Measurements from ENCODE around the gene ZBTB32. TPM values are rescaled to one million over a fixed set of nuclear protein-coding genes. Genes with fewer than 3 reads are reported as not detected.

Gene ZBTB32
- total RNA-seq, 2 experiments from 2014 or later, result 2.2 to 3.3 TPM

DNA sequence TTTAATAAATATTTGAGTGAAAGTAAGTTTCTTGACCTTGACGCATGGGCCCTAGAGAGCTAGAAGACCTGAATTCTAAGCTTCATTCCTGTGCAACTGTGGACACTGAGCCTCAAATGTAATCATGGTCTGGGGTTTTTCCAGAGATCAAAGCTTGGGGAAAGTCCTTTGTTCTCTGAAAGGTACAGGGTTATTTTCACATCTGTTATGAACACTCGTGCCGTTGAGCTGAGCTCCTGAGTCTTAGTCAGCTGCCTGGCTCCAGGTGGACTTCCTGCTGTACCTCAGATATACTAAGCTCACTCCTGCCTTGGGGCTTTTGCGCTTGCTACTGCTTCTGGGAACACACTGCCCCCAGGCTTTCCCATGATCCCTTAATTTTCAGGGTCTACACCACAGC lies 7.5 kb upstream of the ZBTB32 start:
- H3K27ac Mint-ChIP-seq, result no peak overlapping the region
- no peaks in the 10 kb centered on the region for H3K36me3 Mint-ChIP-seq (ENCODE audit: low read depth)
- intact Hi-C loops (cut with DNase I, micrococcal nuclease), result no loop called here
- H3K27me3 Mint-ChIP-seq, result no peaks in the 10 kb centered on the region
- ATAC-seq (ENCODE audit: poor library complexity), result no peak
- Histone ChIP-seq H3K36me3 (ENCODE audit: insufficient read depth, low read length) (no peaks in the 10 kb centered on the region), H3K27me3 (ENCODE audit: control insufficient read depth in 1 of 2, insufficient read depth in 2 of 2, low read length in 2 of 2) (no peaks in the 10 kb centered on the region), H3K4me1 (ENCODE audit: insufficient read depth, low read length) (peaks cover 9% of the 10 kb centered on the region), H3K9me3 (ENCODE audit: control insufficient read depth in 1 of 2, insufficient read depth in 1 of 2, low read length in 2 of 2) (no peaks in the 10 kb centered on the region), H3K4me3 (ENCODE audit: low read length) (no peak overlapping the region), H3K27ac (ENCODE audit: low read depth in 1 of 2, low read length in 2 of 2) (no peak overlapping the region)
- TF ChIP-seq, protein P1, sequence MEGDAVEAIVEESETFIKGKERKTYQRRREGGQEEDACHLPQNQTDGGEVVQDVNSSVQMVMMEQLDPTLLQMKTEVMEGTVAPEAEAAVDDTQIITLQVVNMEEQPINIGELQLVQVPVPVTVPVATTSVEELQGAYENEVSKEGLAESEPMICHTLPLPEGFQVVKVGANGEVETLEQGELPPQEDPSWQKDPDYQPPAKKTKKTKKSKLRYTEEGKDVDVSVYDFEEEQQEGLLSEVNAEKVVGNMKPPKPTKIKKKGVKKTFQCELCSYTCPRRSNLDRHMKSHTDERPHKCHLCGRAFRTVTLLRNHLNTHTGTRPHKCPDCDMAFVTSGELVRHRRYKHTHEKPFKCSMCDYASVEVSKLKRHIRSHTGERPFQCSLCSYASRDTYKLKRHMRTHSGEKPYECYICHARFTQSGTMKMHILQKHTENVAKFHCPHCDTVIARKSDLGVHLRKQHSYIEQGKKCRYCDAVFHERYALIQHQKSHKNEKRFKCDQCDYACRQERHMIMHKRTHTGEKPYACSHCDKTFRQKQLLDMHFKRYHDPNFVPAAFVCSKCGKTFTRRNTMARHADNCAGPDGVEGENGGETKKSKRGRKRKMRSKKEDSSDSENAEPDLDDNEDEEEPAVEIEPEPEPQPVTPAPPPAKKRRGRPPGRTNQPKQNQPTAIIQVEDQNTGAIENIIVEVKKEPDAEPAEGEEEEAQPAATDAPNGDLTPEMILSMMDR (IDR thresholded peaks at IDR 0.05), result no peak
- H3K9me3 Mint-ChIP-seq, result no peaks in the 10 kb centered on the region
- CTCF ChIA-PET, result no interaction called here
- no peak for DNase-seq
- H3K4me3 Mint-ChIP-seq, result no peak overlapping the region
- POLR2A ChIA-PET, result no interaction called here
- no peaks in the 10 kb centered on the region for H3K4me1 Mint-ChIP-seq (ENCODE audit: low read depth)

DNA sequence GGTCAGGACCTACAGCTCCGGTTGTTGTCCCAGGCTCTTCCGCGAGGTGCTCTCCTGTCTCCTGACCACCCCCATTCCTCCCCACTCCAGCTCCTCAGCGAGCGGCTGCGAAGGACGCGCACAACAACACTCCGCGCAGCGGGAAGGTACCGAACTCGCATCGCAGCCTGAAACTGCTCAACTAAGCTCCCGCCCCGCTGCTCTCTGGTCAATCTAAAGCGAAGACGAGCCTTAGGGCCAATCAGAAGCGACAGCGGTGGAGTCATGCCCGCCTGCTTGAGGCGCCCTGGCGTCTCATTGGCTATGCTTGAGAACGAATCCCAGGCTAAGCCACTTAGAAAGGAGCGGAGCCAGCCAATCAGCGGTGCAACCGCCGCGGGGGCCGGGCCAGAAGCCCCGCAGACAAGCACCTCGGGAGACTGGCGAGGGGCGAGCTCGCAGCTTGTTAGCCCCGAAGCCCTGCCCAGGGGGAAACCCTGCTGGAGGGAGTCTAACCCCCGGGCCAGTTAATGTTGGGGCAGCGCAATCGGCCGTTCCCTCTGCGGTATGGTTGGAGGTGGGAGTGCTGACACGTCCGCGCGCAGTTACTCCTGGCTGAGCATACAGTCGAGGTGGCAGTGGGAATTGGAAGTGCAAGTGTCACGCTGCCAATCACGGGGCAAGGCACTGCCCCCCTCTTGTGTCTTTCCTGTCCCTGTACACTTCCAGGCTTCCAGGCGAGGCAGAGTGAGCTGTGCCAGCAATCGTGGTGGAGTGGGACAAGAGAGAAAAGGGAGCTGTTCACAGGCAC lies 1.9 kb upstream of the ZBTB32 start:
- H3K27ac Mint-ChIP-seq, result peak overlapping the region; percentile 70
- peak; percentile 83 to 97 (median 89) for DNase-seq

DNA sequence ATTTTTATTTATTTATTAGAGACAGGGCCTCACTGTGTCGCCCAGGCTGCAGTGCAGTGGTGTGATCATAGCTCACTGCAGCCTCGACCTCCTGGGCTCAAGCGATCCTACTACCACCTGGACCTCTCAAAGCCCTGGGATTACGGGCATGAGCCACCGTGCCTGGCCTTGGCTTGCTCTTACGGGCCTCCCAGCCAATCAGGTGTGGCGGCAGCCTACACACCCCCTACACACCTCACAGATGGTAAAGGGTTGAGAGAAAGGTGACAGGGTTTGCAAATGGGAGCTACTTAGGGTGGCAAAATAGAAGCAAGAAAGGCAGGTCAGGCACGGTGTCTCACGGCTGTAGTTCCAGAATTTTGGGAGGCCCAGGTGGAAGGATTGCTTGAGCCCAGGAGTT lies 1.0 kb upstream of the ZBTB32 start:
- no peak overlapping the region for H3K27ac ChIP-seq (ENCODE audit: low read depth in 1 of 2, low read length in 2 of 2)
- H3K9me3 Mint-ChIP-seq, result no peaks in the 10 kb centered on the region
- CTCF ChIA-PET, result interaction anchor here (0.7 kb wide), 1 partner anchor 9 kb away, joined by 3 read pairs; no protein-coding TSS in a partner anchor
- H3K27me3 Mint-ChIP-seq, result no peaks in the 10 kb centered on the region
- no peaks in the 10 kb centered on the region for H3K36me3 ChIP-seq (ENCODE audit: insufficient read depth, low read length)
- TF ChIP-seq, protein P1 (IDR thresholded peaks at IDR 0.05), result no peak
- DNase-seq (no peak), ATAC-seq (ENCODE audit: poor library complexity) (no peak)
- no peaks in the 10 kb centered on the region for H3K36me3 Mint-ChIP-seq (ENCODE audit: low read depth)
- H3K27me3 ChIP-seq (ENCODE audit: control insufficient read depth in 1 of 2, insufficient read depth in 2 of 2, low read length in 2 of 2), result no peaks in the 10 kb centered on the region
- H3K4me1 ChIP-seq (ENCODE audit: insufficient read depth, low read length), result peaks cover 19% of the 10 kb centered on the region
- H3K4me3 Mint-ChIP-seq, result no peak overlapping the region
- H3K9me3 ChIP-seq (ENCODE audit: control insufficient read depth in 1 of 2, insufficient read depth in 1 of 2, low read length in 2 of 2), result no peaks in the 10 kb centered on the region
- H3K4me1 Mint-ChIP-seq (ENCODE audit: low read depth), result peaks cover 7% of the 10 kb centered on the region
- POLR2A ChIA-PET, result interaction anchor here (0.8 to 3.3 kb wide), 8 partner anchors 10 to 431 kb away, joined by 3 to 63 read pairs (median 12); partner anchors contain the start of genes COX6B1, KMT2B, LIN37 and PSENEN
- H3K27ac Mint-ChIP-seq, result no peak overlapping the region
- intact Hi-C loops (cut with DNase I, micrococcal nuclease), result loop anchor here (5.0 kb wide), 2 partner anchors 44 to 56 kb away; partner anchors contain the start of genes COX6B1 (in 1 of the 2), LIN37 (in 1 of the 2), PSENEN (in 1 of the 2) and U2AF1L4 (in 1 of the 2)
- no peak overlapping the region for H3K4me3 ChIP-seq (ENCODE audit: low read length)

More for the DNA sequence above, 1.9 kb upstream of the ZBTB32 start:
- POLR2A ChIA-PET, result interaction anchor here (0.7 to 3.3 kb wide), 18 partner anchors 9 to 430 kb away, joined by 3 to 63 read pairs (median 7); partner anchors contain the start of genes ALKBH6, COX6B1, HAUS5 and HSPB6
- Mint-ChIP-seq H3K9me3 (no peaks in the 10 kb centered on the region), H3K4me3 (peak overlapping the region; percentile 94), H3K27me3 (no peaks in the 10 kb centered on the region), H3K36me3 (ENCODE audit: low read depth) (no peaks in the 10 kb centered on the region), H3K4me1 (ENCODE audit: low read depth) (peaks cover 7% of the 10 kb centered on the region)
- H3K4me1 ChIP-seq (ENCODE audit: insufficient read depth, low read length), result peaks cover 19% of the 10 kb centered on the region
- H3K9me3 ChIP-seq (ENCODE audit: control insufficient read depth in 1 of 2, insufficient read depth in 1 of 2, low read length in 2 of 2), result no peaks in the 10 kb centered on the region
- no peaks in the 10 kb centered on the region for H3K36me3 ChIP-seq (ENCODE audit: insufficient read depth, low read length)
- no peaks in the 10 kb centered on the region for H3K27me3 ChIP-seq (ENCODE audit: control insufficient read depth in 1 of 2, insufficient read depth in 2 of 2, low read length in 2 of 2)
- CTCF ChIA-PET, result interaction anchor here (0.7 to 1.8 kb wide), 3 partner anchors 8 to 34 kb away, joined by 3 to 4 read pairs (median 3); no protein-coding TSS in a partner anchor
- intact Hi-C loops (cut with DNase I, micrococcal nuclease), result loop anchor here (1.0 to 5.0 kb wide), 5 partner anchors 9 to 55 kb away; partner anchors contain the start of genes COX6B1 (in 1 of the 2), LIN37 (in 1 of the 2), PSENEN (in 1 of the 2) and U2AF1L4 (in 1 of the 2)
- peak; percentile 99 for ATAC-seq (ENCODE audit: poor library complexity)
- H3K27ac ChIP-seq (ENCODE audit: low read depth in 1 of 2, low read length in 2 of 2), result no peak overlapping the region
- TF ChIP-seq, protein P1 (IDR thresholded peaks at IDR 0.05), result no peak
- H3K4me3 ChIP-seq (ENCODE audit: low read length), result peak overlapping the region; percentile 83

Measured in CD4-positive, alpha-beta T cell (primary cell).